Effector CD4-positive, alpha-beta T cell (primary cell): ENCODE results near the gene CDCA7L.

ENCODE experiments used
- DNase-seq: peaks from one replicate; pipeline ENCODE4 v3.0.0-alpha.2; 2020
- total RNA-seq: gene quantifications from one replicate; lab custom pipeline; 2026; lab: John Stamatoyannopoulos, UW

The CDCA7L gene, protein sequence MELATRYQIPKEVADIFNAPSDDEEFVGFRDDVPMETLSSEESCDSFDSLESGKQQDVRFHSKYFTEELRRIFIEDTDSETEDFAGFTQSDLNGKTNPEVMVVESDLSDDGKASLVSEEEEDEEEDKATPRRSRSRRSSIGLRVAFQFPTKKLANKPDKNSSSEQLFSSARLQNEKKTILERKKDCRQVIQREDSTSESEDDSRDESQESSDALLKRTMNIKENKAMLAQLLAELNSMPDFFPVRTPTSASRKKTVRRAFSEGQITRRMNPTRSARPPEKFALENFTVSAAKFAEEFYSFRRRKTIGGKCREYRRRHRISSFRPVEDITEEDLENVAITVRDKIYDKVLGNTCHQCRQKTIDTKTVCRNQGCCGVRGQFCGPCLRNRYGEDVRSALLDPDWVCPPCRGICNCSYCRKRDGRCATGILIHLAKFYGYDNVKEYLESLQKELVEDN
- 20.1 reads per million, percentile 47 among the genes with 10 or more reads in this experiment for total RNA-seq

DNA sequence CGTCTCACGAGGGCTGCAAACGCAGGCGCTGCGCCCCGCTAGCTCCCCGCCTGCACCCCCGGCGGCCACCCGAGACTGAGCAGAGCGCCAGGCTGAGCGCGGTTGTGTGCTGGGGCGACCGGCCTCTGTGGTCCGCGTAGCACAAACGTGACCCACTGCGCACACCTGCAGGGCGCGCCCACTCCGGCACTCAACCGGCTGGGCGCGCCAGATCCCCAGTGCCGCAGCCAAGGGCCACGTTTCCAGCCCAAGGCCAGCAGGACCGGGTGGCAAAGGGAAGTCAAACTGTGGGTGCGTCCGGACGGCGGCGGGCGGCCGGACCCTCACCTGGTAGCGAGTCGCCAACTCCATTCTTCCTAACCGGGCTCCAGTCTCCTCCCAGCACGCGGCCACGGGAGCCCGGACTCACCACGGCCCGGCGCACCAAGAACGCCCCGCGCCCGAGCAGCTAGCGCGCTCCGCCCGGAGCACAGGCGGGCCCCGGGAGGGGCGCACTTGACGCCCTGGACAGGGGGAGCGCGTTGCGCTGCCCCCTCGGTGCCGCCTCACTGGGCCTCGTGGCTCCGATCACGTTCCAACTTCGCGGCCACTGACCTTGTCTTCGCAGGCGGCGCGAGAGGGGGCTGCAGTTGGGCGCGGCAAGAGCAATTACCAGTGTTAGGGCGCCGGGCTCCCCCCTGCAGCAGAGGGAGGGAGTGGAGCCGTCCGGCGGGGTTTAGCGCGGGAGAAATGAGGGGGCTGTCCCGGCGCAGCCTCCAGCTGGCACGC, at the start of gene CDCA7L:
CDCA7L (minus strand) TSS at position 446 of the 768 bp plus-strand sequence; CDS start at position 351, 95 bp downstream.
- peak; percentile 17 for DNase-seq

DNA sequence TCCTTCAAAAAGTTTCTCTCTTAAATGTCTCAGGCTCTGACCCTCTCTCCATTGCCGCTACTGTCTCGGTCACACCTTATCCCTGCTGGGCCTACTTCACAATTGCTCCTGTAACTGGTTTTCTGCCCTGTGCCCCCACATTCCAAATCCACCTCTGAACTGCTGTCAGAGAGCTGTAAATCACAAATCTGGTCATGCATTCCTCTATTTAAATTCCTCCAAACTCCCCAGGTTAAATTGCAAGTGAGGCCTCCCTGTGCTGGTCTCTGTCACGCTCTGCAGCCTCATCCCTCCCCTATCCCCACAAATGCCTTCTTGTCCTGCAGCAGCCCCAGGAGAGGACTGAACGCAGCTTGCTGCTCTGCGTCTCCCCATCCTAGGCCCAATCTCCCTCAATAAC, 40.4 kb upstream of the CDCA7L start:
- no peak for DNase-seq

DNA sequence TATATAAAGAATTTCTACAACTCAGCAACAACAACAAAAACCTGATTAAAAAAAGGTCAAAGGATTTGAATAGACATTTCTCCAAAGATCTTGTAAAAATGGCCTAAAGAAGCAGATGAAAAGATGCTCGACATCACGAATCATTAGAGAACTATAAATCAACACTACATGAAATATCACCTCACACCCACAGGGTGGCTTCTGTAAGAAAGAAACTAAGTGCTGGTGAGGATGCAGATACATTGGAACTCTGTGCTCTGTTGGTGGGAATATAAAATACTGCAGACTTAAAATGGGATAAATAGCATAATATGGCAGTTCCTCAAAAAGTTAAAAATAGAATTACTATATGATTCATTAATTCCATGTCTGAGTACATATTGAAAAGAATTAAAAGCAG, 38.3 kb upstream of the CDCA7L start:
- no peak for DNase-seq

DNA sequence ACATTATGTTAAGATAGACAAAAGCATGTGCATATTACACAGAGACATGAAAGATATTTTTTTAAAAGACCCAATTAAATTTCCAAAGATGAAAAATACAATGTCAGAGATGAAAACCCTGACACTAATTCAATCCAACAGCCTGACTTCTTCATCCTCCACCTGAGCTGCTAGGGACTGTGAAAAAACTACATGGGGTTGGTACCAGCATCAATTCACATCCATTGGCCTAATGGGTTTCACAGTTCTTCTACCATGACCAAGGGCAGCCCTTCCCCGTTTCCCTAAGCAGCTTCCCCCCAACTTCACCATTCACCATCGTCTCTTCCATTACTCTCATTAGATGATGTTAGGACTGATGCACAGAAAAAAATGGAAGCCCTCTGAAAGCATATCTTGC, 37.4 kb upstream of the CDCA7L start:
- no peak for DNase-seq

DNA sequence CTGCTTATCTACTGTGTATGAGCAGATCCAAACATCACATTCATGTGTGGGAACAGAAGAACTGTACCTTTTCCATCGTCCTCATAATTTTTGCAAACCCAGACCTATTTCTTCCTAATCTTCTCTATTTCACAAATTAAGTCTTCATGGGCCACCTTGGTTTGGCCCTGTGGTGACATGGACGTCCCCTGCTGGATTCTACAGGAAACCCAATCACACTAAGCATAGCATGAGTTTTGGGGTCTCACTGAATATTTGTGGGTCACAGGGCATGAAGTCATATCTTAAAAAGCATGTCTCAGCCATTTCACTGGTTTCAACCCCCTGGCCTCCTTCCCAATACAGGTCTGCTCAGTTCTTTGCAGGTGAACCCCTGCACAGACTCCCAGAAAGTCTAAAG, 35.8 kb upstream of the CDCA7L start:
- DNase-seq, result no peak

DNA sequence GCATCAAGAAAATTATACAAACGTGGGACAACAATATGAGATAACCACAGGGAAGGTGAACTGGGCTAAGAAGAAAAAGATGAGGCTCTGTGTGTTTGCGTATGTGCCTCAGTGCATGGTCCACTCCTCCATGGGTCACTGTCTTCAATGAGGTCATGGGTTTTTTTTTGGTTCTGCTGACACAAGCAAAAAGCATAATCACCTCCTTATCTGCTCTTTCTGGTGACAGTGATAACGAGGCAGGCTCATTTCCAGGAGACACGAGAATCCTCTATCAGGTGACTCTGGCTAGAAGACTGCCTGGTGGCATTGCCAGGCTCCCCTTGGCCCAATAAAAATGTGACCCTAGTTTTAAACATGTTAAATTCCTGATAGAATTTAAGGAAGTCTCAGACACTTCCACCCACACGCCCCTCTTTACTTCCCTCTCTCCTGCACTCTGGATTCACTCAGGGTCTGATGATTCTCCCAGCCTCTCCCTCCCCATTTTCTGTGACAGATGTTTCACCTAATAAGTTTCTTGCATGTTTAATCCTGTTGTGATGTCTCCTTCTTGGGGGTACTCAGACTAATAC, 35.3 kb upstream of the CDCA7L start:
- no peak for DNase-seq

DNA sequence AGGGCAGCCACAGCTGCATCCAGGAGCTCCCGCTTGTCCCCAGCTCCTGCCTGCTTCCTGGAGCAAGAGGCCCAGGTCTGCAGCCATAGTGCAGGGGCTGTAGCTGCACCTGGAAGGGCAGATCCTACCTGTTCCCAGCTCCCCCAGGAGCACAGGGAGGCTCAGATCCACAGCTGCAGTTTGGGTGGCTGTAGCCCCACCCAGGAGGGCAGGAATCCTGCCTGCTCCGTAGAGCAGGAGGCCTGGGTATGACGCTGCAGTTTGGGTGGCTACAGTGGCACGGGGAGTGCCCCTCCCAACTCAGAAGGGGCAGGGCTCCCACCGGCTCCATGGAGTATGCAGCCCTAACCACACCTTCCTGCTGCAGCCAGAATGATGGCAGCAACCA, 26.7 kb upstream of the CDCA7L start:
- DNase-seq, result no peak

DNA sequence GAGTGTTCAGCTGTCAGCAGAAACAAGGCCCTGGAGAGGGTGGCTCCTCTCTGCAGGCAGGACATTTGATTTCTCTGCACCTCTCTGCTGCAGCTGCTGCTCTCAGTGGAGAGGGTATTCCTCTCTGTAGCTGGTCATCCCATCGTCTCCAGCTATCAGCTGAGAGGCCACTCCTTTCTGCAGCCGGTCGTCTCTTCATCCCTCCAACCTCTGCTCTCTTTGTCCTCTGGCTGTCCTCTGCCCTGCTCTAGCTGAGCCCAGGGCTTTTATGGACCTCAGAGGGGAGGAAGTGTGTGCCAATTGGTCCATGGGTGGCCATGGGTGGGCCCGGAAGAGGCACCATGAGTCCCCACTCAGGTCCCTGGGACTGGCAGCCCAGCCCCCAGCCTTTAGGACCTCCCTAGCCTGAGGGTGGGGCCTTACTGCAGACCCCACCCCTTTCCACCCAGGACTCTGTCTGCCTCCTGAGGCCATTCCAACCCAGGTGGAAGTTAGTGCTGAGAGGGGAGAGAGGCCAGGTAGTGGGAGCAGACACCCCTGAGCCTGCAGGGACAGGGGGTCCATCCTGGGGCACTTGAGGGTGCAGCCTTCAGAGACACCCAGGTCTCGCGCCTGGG, 26.2 kb upstream of the CDCA7L start:
- no peak for DNase-seq

DNA sequence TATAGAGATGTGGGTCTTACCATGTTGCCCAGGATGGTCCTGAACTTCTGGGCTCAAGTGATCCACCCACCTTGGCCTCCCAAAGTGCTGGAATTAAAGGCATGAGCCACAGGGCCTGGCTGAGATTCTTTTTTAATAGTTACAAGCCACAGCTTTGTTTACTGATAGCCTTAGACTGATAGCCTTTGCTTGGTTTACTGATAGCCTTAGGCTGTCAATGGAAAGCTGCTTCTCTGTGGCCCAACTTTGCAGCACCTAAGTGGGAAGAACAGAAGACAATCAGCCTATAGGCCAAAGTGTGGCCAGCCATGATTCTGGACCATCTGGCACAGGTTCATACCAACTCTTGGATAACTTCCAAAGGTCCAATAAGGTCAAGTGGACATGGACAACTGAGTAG, 24.1 kb upstream of the CDCA7L start:
- DNase-seq, result no peak

DNA sequence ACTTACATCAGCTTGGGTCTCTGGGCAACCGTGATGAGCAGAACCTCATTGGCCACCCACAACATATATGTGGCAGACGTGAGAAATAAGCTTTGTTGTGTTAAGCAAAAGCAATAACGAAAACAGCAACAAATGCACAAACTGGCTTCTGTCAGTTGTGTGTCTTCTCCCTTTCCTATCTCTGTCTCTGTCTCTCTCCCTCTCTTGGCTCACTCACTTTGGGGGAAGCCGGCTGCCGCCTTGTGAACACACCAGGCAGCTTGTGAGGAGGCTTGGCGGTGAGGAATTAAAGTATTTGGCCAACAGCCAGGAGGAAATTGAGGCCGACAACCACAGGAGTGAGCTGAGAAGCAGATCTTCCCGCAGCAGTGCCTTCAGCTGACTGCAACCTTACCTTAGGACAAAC, 21.9 kb upstream of the CDCA7L start:
- no peak for DNase-seq

DNA sequence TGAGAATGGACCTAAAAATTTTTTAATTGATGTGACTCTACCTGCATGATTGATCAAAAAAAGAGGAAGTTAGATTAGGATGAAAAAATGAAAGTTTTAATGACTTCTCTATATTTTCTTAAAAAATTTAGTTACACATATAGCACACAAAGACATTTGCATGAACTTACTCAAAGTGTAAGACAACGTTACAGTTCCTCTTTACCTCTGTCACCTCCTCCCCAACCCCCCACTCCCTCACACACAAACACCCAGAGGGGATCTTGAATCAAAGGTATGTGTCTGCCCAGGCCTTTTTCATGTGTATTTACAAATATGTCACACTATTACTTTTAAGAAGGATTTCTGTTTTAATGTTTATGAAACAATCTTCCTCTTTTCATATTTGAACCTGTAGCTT, 20.6 kb upstream of the CDCA7L start:
- DNase-seq, result no peak

DNA sequence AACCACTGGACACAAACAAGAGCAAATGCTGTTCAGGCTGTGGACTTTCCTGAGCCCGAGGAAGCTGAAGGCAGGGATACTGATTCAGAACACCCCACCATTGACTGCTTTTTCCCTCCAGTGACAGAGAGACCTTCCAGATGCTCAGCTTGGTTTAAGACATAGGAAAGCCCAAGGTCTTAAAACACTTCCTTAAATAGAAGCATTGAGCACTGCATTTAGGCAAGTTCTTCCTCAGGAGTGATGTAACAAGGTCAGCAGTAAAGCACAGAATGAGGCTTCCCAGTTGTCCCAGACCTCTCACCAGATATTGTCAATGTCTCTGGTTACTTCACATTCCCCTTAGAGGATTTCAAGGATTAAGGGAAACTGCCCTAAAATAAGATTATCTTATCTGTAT, 19.6 kb upstream of the CDCA7L start:
- DNase-seq, result no peak

DNA sequence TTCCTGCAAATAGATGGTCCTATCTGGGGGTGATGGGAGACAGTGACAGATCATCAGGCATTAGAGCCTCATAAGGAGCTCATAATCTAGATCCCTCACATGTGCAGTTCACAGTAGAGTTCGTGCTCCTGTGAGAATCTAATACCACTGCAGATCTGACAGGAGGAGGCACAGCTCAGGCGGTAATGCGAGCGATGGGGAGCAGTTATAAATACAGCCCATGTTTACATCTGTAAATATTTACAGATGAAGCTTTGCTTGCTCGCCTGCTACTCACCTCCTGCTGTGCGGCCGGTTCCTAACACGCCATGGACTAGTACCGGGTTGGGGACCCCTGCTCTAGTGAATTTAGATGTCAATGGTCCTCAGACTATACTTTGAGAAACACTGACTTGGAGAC, 17.0 kb upstream of the CDCA7L start:
- DNase-seq, result no peak

DNA sequence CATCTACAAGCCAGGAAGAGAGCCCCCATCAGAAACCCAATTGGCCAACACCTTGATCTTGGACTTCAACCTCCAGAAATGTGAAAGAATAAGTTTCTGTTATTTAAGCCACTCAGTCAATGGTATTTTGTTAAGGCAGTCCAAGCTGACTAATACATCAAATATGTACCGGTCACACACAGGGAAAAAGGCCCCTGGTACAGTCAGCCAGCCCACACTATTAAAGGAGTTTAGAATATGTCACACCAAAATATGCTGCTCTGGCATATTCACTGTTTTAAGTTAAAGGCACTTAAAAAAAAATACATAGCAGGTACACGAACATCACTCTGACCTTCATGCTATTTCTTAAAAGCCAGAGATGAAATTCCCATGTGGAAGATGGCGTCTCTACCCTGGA, 15.2 kb upstream of the CDCA7L start:
- no peak for DNase-seq

DNA sequence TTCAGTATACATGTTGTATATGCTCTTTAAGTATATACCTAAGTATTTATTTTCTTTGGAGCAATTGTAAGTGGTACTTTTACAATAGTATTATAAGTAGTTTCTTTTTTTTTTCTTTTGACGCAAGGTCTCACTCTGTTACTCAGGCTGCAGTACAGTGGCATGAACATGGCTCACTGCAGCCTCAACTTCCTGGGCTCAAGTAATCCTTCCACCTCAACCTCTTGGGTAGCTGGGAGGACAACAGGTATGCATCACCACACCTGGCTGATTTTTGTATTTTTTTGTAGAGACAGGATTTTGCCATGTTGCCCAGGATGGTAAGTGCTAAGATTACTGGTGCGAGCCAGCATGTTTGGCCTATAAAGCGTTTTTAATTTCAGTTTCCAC, 13.7 kb upstream of the CDCA7L start:
- DNase-seq, result no peak

DNA sequence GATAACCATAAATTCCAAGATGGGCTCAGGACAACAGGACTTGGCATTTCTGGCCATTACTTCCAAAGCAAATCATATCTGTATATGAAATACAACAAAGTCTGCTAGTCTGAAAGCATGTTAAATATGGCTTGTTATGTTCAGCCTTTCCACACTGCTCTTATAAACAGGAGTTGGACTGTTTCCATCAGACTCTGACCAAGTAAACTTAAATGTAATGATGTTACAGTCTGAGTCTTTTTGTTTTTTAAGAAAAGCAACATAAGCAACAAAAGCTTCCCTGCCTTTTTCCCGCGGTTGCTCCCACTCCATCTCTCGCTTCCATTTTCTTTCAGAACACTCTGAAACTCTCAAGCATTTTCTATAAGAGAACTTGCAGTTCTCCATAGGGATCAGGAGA, 8.1 kb upstream of the CDCA7L start:
- DNase-seq, result no peak

DNA sequence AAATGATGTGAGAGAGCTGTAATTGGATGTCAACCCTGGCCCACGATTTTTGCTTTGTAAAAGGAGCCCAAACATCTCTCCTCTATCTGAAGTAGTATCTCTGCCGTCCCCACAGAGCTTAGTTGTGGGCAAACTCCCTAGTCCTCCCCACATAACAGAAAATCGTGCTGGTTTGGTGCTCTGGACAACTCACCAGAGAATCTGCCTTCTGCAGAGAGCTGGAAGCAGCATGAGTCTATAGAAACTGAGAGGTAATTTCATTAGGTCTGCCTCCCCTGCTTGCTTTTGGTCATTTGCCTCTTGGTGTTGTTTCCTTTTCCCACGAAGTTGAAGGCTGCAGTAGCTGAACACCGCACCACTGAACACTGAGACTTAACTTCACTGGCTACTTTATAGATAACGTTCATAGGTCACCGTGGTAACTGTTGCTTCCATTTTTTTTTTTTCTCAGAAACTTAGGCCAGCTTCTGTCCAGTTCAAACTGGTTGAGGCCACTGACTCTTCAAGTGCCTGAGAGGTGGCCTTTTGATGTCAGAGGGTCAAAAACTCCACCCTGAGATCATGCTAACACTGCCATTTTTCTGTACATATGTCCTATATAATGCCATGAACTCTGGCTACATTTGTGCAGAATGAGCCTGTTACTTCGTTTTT, 3.3 kb upstream of the CDCA7L start:
- DNase-seq, result no peak

DNA sequence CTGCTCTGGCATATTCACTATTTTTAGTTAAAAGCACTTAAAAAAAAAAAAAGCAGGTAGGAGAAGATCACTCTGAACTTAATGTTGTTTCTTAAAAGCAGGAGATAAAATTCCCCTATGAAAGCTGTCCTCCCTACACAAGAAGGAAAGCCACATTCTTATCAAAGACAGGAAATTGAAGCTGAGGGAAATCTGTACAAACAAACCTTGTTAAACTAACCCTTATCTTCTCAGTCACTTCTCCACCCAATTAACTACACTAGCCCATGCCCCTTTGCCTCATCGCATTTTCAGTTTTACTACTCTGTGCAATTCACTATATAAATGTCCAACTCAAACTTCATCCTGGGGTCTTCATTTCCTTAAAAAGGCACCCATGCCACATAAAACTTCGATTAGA, 2.7 kb upstream of the CDCA7L start:
- DNase-seq, result no peak

DNA sequence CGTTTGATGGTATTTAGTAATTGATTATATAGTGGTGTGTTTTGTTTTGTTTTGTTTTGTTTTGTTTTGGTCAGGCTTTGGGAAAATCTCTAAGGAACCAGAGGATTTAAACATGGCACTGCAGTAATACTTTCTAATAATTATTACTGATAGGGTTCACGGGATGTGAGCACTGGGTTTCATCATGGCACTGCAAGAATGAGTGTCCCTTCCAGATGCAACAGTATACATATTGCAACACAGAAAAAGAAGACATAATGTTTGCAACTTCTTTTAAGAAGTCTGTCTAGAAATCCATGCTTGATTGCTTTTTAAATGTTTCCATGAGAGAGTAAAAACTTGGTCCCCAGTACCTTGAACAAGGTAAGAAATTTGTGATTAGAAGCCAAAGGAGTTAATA, 2.2 kb upstream of the CDCA7L start:
- no peak for DNase-seq

DNA sequence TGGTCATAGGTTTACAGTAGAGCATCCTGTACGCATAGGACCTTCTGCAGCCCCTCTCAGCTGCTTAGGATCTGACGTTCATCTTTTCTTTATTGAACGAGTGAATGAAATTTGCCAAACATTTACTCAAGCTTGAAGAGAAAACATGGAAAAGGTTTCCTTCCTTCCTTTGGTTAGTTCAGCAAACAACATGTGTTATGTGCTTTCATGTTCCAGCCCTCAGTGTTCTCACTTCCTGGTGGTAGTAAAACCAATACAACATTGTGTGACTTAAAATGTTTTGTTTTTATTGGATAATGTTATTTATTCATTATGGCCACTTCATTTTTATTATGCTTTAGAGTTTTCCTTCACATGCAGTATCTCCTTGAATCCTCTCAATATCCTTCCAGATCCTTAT, 1.4 kb upstream of the CDCA7L start:
- DNase-seq, result no peak

DNA sequence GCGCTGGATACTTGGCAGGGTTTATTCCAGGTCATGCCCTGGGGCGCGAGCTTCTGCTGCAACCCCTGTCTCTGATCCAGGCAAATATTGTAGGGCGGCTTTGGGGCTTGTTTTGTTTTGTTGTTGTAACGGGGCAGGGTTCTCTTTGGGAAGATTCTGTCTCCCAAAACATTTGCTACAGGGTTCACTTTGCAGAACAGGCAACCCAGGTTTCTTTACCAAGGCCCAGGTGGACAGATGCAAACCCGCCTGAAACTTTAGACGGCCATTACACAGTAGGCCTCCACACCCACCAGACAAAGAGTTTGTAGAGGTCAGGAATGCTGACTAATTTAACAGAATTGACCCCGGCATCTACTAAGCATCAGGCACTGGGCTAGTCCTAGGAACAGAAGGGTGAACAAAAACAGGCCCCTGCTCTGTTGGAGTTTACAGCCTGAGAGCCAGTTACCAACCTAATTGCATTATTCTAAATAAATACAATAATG, 567 bp upstream of the CDCA7L start:
- DNase-seq, result no peak

DNA sequence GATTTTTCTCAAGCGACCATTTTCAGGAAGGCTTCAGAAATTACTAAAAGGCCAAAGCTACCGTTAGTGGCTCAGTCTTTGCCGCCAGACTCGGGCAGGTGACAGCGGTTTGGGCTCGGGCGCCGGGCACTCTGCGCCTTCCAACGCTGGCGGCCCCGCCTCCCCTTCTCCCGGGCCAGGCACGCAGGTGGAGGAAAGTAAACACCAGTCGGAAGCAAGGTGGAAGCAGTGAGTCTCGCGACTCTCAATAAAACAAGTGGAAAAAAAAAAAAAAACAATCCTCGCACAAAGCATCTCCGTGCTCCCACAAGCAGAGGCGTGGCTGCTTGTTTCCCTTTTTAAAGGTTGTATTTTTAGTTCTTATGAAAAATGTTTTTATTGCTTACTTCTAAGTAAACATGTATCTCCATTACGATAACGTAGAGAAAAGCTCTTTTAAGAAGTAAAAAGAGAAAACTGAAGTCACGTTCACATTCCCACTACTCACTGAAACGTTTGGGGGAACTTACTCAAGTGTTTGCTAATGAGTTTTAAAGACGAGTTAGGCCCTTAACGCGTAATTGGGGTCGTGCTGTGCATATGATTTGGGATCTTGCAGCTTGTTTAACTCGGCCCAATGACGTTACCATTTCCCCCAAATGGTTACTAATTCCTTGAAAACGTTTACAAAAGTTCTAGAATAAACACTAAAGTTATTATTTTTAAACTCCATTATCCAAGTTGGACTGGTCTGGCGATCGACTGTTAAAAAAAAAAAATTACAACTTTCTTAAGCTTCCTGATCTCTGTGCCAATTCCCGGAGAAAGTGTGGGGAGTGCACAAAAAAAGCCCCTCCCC, 864 bp downstream of the CDCA7L start:
- DNase-seq, result no peak
